Activated CD4-positive, alpha-beta memory T cell treated with anti-CD3 and anti-CD28 coated beads for 36 hours (primary cell): Measurements from ENCODE around the gene PPP1R14D. TPM values are rescaled to one million over a fixed set of nuclear protein-coding genes. Genes with fewer than 3 reads are reported as not detected.
"Not testable (repeated sequence)": the region's sequence is repeated elsewhere in the genome, so short reads cannot be mapped to it uniquely, and the experiment has no call there.

Experiments
- CTCF ChIA-PET: fragments of 350-600 bp; sonication (Branson Sonifier 250); formaldehyde crosslinking; loops from one replicate; lab custom pipeline; 2021; ENCODE audit warnings: antibody characterized with exemption, inconsistent platforms; lab: Charles Lee
- POLR2A ChIA-PET: fragments of 350-600 bp; sonication (Branson Sonifier 250); formaldehyde crosslinking; loops from one replicate; lab custom pipeline; 2021; ENCODE audit warnings: antibody characterized with exemption; lab: Charles Lee
- DNase-seq: peaks from one replicate; pipeline ENCODE4 v3.0.0-alpha.2; 2020
- H3K27ac Mint-ChIP-seq: one replicate; pipeline ENCODE4 v1.8.0; 2021; ENCODE audit warnings: mixed read lengths
- H3K27me3 Mint-ChIP-seq: one replicate; pipeline ENCODE4 v1.8.0; 2021; ENCODE audit warnings: mixed read lengths
- H3K36me3 Mint-ChIP-seq: one replicate; pipeline ENCODE4 v1.8.0; 2021; ENCODE audit warnings: mixed read lengths
- H3K4me1 Mint-ChIP-seq: one replicate; pipeline ENCODE4 v1.8.0; 2021; ENCODE audit warnings: low read depth, mixed read lengths
- H3K4me3 Mint-ChIP-seq: one replicate; pipeline ENCODE4 v1.8.0; 2021; ENCODE audit warnings: mild to moderate bottlenecking, mixed read lengths
- H3K9me3 Mint-ChIP-seq: one replicate; pipeline ENCODE4 v1.8.0; 2021; ENCODE audit warnings: mixed read lengths
- intact Hi-C: fragments of 100-400 bp; cut with micrococcal nuclease; formaldehyde crosslinking; loops from one replicate; pipeline ENCODE4 v1.15.1; 2023
- total RNA-seq, 2 experiments: library from RNA; stranded (reverse); gene quantifications; one replicate each; pipeline ENCODE4 v1.2.3, GENCODE V29; 2021

The PPP1R14D gene
- total RNA-seq, 2 experiments from 2014 or later: not detected

DNA sequence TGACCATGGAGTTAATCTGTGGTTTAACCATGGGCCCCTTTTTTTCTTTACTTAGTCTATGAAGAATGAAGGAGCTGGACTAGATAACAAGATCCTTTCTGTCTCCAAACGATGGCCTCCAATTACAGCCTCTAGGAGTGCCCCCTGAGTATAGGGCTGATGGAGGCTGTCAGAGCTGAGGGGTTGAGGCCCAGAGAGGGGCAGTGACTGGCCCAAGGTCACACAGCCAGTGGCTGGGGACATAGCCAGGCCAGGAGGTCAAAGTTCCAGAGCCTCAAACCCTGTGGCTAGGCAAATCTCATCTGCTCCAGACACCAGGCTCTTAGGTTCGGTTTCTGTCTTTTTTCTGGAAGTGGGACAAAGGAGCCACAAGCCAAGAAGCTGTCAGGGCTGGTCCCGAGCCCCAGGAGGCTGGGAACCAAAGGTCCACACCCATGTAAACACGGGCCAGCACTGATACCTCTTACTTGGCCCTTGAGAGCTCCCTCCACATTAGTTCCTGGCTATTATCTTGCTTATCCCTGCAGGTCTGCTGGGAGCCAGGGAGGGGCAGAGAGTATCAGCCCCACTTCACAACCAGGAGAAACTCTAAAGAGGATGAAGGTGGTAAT lies 35.3 kb upstream of the PPP1R14D start:
- Mint-ChIP-seq H3K36me3 (no peaks in the 10 kb centered on the region), H3K4me3 (no peak overlapping the region), H3K9me3 (no peaks in the 10 kb centered on the region), H3K27ac (no peak overlapping the region), H3K27me3 (no peaks in the 10 kb centered on the region), H3K4me1 (peaks cover 5% of the 10 kb centered on the region)
- ChIA-PET POLR2A (no interaction called here), CTCF (interaction anchor here (0.6 to 9.9 kb wide), 3 partner anchors 9 to 24 kb away, joined by 4 to 267 read pairs (median 9); partner anchors contain the start of gene RHOV)
- DNase-seq: no peak
- intact Hi-C loops: no loop called here

DNA sequence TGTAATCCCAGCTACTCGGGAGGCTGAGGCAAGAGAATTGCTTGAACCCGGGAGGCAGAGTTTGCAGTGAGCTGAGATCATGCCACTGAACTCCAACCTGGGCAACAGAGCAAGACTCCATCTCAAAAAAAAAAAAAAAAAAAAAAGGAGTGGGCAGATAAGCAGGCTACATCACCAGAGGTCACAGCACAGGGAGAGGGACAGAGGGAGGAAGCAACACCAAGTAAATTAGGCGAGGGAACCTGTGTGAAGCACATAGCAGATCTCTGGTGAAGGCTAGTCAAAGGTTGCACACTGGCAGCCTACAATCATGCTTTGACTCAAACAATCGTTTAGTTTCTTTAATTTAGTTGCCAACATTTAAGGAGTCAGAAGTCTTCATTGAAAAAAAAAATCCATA lies 32.6 kb upstream of the PPP1R14D start:
- H3K36me3 Mint-ChIP-seq, intact Hi-C loops, DNase-seq, H3K4me3 Mint-ChIP-seq, H3K27ac Mint-ChIP-seq, H3K4me1 Mint-ChIP-seq, H3K27me3 Mint-ChIP-seq, POLR2A ChIA-PET, H3K9me3 Mint-ChIP-seq: not testable (repeated sequence)
- CTCF ChIA-PET: interaction anchor here (0.7 to 9.9 kb wide), 5 partner anchors 10 to 27 kb away, joined by 3 to 267 read pairs (median 3); partner anchors contain the start of gene RHOV

DNA sequence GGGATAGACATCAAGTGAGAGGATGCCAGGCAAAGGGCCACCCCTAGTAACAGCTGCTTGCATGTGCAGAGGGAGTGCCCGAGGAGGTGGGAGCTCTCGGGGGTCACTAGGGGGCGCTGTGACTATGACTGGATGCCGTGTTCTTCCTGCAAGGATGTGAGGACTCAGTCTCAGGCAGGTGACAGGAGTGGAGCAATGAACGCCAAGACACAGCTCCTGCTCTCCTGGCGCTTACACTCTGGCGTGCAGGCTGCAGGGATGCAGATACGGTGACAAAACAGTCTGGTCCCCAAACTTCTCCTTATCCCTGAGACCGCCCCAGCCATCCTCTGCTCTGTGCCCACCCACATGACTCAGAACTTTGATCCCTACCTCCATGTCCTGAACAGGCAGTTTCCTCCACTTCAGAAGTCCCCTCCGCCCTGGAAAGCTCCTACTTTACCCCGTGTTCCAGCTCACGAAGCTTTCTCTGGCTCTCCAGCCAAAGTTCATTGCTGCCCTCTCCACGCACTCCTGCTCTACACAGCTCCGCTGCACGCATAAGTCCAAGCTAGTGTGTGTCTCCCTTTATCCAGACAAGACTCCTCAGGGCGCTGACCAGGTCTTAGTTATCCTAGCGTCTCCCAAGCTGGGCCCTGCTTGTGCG lies 30.8 kb upstream of the PPP1R14D start:
- intact Hi-C loops: loop anchor here (1.0 kb wide), 2 partner anchors 14 to 35 kb away; partner anchors contain the start of gene VPS18
- no peaks in the 10 kb centered on the region for H3K36me3 Mint-ChIP-seq
- no peak overlapping the region for H3K4me3 Mint-ChIP-seq
- peaks cover 5% of the 10 kb centered on the region for H3K4me1 Mint-ChIP-seq
- DNase-seq: peak; percentile 92
- no peak overlapping the region for H3K27ac Mint-ChIP-seq
- H3K9me3 Mint-ChIP-seq: no peaks in the 10 kb centered on the region
- ChIA-PET POLR2A (interaction anchor here (1.7 to 2.5 kb wide), 2 partner anchors 35 to 38 kb away, joined by 6 to 20 read pairs; partner anchors contain the start of gene VPS18), CTCF (interaction anchor here (0.6 to 9.9 kb wide), 47 partner anchors 9 to 486 kb away, joined by 3 to 267 read pairs (median 4); partner anchors contain the start of genes CHP1, DNAJC17, PPP1R14D and RPUSD2)
- H3K27me3 Mint-ChIP-seq: no peaks in the 10 kb centered on the region

GRCh38 chr15:40858706-40859105 lies 30.2 kb upstream of the PPP1R14D start:
- intact Hi-C loops: loop anchor here (1.0 kb wide), 2 partner anchors 15 to 36 kb away; partner anchors contain the start of gene VPS18
- no peaks in the 10 kb centered on the region for H3K36me3 Mint-ChIP-seq
- H3K9me3 Mint-ChIP-seq: no peaks in the 10 kb centered on the region
- H3K27ac Mint-ChIP-seq: no peak overlapping the region
- CTCF ChIA-PET: interaction anchor here (0.6 to 9.9 kb wide), 52 partner anchors 8 to 374 kb away, joined by 3 to 267 read pairs (median 4); partner anchors contain the start of genes C15orf62, CHP1, DNAJC17 and PPP1R14D
- no peak overlapping the region for H3K4me3 Mint-ChIP-seq
- POLR2A ChIA-PET: interaction anchor here (1.0 to 2.5 kb wide), 4 partner anchors 15 to 39 kb away, joined by 3 to 20 read pairs (median 6); partner anchors contain the start of genes RHOV and VPS18
- H3K4me1 Mint-ChIP-seq: peaks cover 5% of the 10 kb centered on the region
- no peak for DNase-seq
- no peaks in the 10 kb centered on the region for H3K27me3 Mint-ChIP-seq

DNA sequence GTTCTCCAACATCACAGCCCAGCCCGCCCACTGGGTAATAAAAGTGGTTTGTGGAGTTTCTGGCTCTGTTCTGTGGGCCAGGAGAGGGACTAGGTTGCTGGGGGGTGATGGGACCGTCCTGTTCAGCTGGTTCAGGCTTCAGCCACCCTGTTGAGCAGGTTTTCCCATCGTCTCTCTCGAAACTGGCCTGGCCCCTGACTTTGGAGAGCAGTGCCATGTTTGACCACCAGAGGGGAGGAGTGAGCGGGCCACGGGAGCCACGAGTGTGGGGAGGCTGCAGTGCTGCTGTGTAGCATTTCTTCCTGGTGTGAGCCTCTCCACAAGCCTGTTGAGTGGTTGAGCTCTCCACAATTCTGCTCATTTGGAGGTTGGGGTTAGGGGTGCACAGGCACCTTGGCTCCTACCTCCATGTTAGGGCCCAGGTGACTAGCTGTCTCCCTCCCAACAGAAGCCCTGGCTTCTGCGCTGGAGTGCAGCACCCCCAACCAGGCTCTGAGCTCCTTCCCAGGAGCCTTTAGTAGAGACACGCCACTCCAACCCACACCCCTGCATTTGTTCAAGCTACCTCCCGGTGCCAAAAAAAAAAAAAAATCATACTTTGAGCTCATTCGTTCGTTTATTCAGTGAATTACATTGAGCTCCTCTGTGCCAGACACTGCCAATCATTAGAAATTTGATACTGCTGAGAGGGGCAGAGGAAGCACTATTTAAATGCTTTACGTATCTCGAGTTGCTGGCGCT lies 29.3 kb upstream of the PPP1R14D start:
- Mint-ChIP-seq H3K4me1 (peaks cover 5% of the 10 kb centered on the region), H3K27me3 (no peaks in the 10 kb centered on the region), H3K9me3 (no peaks in the 10 kb centered on the region), H3K36me3 (no peaks in the 10 kb centered on the region), H3K27ac (no peak overlapping the region), H3K4me3 (no peak overlapping the region)
- CTCF ChIA-PET: interaction anchor here (0.6 to 9.9 kb wide), 55 partner anchors 13 to 426 kb away, joined by 3 to 267 read pairs (median 4); partner anchors contain the start of genes C15orf62, CHAC1, DNAJC17 and PPP1R14D
- POLR2A ChIA-PET: interaction anchor here (0.6 to 2.5 kb wide), 6 partner anchors 13 to 40 kb away, joined by 3 to 20 read pairs (median 4); partner anchors contain the start of genes RHOV and VPS18
- DNase-seq: peak; percentile 88
- intact Hi-C loops: no loop called here

- intact Hi-C loops: no loop called here
- H3K27ac Mint-ChIP-seq: no peak overlapping the region
- CTCF ChIA-PET: interaction anchor here (0.7 to 9.9 kb wide), 15 partner anchors 12 to 265 kb away, joined by 3 to 267 read pairs (median 6); partner anchors contain the start of genes C15orf62, RAD51 and SPINT1
Measured at GRCh38 chr15:40856746-40857145, 28.2 kb upstream of the PPP1R14D start.

DNA sequence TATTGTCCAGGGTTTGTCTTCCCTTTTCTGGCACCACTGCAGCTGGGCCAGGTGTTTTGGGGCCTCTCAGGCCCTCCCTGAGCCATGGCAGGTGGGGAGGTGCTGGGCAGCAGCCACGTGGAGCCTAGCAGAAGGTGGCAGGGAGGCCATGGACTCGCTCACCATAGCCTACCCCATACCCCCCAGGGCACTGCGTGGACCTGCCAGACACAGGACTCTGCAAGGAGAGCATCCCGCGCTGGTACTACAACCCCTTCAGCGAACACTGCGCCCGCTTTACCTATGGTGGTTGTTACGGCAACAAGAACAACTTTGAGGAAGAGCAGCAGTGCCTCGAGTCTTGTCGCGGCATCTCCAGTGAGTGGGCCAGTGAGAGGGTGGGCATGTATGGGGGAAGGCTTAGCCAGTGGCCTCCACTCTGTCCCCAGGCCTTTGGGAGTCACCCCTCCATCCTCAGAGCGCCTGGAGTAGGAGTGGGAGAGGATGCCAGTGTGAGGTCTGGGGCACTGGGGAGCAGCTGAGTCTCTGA lies 27.3 kb upstream of the PPP1R14D start:
- no peak for DNase-seq
- POLR2A ChIA-PET: no interaction called here
- CTCF ChIA-PET: interaction anchor here (1.2 to 9.9 kb wide), 7 partner anchors 11 to 161 kb away, joined by 3 to 267 read pairs (median 7); partner anchors contain the start of genes CHAC1, RAD51 and SPINT1
- no peaks in the 10 kb centered on the region for H3K9me3 Mint-ChIP-seq
- no peak overlapping the region for H3K27ac Mint-ChIP-seq
- no peaks in the 10 kb centered on the region for H3K36me3 Mint-ChIP-seq
- H3K4me3 Mint-ChIP-seq: no peak overlapping the region
- H3K4me1 Mint-ChIP-seq: peaks cover 5% of the 10 kb centered on the region
- no peaks in the 10 kb centered on the region for H3K27me3 Mint-ChIP-seq
- intact Hi-C loops: no loop called here

More at GRCh38 chr15:40856746-40857145, 28.2 kb upstream of the PPP1R14D start:
- Mint-ChIP-seq H3K36me3 (no peaks in the 10 kb centered on the region), H3K27me3 (no peaks in the 10 kb centered on the region), H3K9me3 (no peaks in the 10 kb centered on the region), H3K4me1 (peaks cover 5% of the 10 kb centered on the region), H3K4me3 (no peak overlapping the region)
- DNase-seq: no peak
- POLR2A ChIA-PET: interaction anchor here (1.2 kb wide), 1 partner anchor 12 kb away, joined by 3 read pairs; no protein-coding TSS in a partner anchor

- Mint-ChIP-seq H3K36me3 (no peaks in the 10 kb centered on the region), H3K27ac (no peak overlapping the region), H3K4me3 (no peak overlapping the region), H3K4me1 (no peaks in the 10 kb centered on the region), H3K27me3 (no peaks in the 10 kb centered on the region), H3K9me3 (no peaks in the 10 kb centered on the region)
- intact Hi-C loops: no loop called here
- POLR2A ChIA-PET: no interaction called here
- CTCF ChIA-PET: no interaction called here
- DNase-seq: no peak
Measured at GRCh38 chr15:40854161-40854560, 25.7 kb upstream of the PPP1R14D start.

GRCh38 chr15:40853241-40853890 lies 24.9 kb upstream of the PPP1R14D start:
- ChIA-PET CTCF (no interaction called here), POLR2A (no interaction called here)
- Mint-ChIP-seq H3K4me1 (no peaks in the 10 kb centered on the region), H3K9me3 (no peaks in the 10 kb centered on the region), H3K4me3 (no peak overlapping the region), H3K27me3 (no peaks in the 10 kb centered on the region), H3K27ac (no peak overlapping the region), H3K36me3 (no peaks in the 10 kb centered on the region)
- DNase-seq: no peak
- intact Hi-C loops: no loop called here

DNA sequence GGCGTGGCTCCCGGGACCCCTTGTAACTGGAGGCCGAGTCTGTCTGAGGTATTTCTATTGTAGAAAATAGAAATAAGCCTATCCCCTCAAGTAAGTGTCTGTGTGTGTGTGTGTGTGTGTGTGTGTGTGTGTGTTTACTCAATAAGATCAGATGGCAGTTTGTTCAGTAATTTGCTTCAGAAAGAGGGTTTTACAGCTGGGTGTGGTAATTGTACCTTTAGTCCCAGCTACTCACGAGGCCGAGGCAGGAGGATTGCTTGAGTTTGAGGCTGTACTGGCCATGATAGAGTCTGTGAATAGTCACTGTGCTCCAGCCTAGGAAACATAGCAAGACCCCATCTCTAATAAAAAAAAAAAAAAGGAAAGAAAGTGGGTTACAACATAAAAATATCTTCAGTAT lies 24.0 kb upstream of the PPP1R14D start:
- Mint-ChIP-seq H3K27me3 (no peaks in the 10 kb centered on the region), H3K27ac (no peak overlapping the region), H3K4me3 (no peak overlapping the region), H3K4me1 (no peaks in the 10 kb centered on the region), H3K9me3 (no peaks in the 10 kb centered on the region), H3K36me3 (no peaks in the 10 kb centered on the region)
- POLR2A ChIA-PET: interaction anchor here (0.6 to 1.1 kb wide), 2 partner anchors 9 to 49 kb away, joined by 4 read pairs; partner anchors contain the start of gene SPINT1
- intact Hi-C loops: no loop called here
- CTCF ChIA-PET: interaction anchor here (1.1 kb wide), 1 partner anchor 24 kb away, joined by 3 read pairs; no protein-coding TSS in a partner anchor
- no peak for DNase-seq
